ELR (cell line): ENCODE results near the gene SDHAF4.
"Not testable (repeated sequence)": the region's sequence is repeated elsewhere in the genome, so short reads cannot be mapped to it uniquely, and the experiment has no call there.

Source experiments
- DNase-seq: peaks from one replicate; pipeline ENCODE4 v3.0.0-alpha.2; 2015; ENCODE audit warnings: low read depth

The SDHAF4 gene

DNA sequence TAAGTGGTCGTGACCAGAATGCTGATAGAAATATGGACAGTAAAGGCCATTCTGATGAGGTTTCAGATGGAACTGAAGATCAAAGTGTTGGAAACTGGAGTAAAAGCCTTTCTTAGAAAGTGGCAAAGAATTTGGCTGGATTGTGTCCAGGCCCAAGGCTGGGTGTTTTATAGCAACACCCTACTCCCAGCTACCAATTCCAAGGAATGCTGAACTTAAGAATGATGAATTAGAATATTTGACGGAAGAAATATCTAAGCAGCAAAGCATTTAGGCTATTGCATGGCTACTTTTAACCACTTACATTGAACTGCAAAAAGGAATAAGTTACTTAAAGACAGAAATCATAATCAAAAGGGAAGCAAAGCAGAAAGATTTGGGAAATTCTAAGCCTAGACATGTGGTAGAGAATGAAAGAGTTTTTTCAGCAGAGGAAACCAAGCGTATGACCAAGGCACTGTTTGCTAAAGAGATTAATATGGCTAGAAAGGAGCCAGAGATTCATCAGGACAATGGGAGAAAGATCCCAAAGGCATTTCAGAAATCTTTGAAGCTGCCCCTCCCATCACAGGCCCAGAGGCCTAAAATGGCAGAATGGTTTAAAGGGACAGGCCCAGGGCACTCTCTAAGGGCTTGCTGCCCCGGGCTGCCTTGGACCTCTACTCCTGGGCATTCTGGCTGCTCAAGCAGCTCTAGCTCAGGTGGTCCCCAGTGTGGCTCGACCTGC lies 25.8 kb downstream of the SDHAF4 start:
- DNase-seq = no peak

- no peak for DNase-seq
Observed at GRCh38 chr6:70593118-70593486, 26.4 kb downstream of the SDHAF4 start.

GRCh38 chr6:70599187-70599586 lies 32.5 kb downstream of the SDHAF4 start:
- no peak for DNase-seq

- no peak for DNase-seq
Observed at GRCh38 chr6:70601014-70601413, 34.3 kb downstream of the SDHAF4 start.

DNA sequence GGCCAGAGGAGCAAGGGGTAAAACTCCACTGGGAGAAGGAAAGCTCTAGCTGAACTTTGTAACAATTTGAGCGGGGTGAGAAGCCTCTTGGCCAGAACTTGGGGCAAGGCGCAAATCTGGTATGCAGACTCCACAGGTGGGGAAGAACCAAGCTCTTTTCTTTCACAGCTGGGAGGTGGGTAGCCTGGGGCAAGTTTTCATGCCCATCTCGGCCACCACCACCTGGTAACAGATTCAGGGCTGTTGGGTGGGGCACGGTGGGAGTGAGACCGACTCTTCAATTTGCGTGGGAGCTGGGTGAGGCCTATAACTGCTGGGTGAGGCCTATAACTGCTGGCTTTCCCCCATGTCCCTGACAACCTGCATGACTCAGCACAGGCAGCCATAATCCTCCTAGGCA lies 37.5 kb downstream of the SDHAF4 start:
- DNase-seq = no peak

- DNase-seq = not testable (repeated sequence)
Observed at GRCh38 chr6:70607371-70607770, 40.6 kb downstream of the SDHAF4 start.

DNA sequence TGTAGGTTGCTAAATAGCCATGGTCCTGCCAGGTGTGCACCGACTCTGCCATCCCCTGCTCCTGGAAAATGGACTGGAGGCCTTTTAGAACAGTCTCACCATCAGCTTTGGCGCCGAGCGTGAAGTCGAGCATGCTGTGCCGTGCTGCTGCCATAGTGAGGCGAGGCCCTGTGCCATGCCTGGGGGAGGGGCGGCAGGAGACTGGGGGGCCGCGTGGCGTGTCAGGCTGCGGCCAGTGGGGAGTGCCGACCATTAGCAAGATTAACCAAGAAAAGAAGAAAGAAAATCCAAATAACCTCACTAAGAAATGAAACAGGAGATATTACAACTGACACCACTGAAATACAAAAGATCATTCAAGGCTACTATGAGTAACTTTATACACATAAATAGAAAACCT lies 42.5 kb downstream of the SDHAF4 start:
- not testable (repeated sequence) for DNase-seq

DNA sequence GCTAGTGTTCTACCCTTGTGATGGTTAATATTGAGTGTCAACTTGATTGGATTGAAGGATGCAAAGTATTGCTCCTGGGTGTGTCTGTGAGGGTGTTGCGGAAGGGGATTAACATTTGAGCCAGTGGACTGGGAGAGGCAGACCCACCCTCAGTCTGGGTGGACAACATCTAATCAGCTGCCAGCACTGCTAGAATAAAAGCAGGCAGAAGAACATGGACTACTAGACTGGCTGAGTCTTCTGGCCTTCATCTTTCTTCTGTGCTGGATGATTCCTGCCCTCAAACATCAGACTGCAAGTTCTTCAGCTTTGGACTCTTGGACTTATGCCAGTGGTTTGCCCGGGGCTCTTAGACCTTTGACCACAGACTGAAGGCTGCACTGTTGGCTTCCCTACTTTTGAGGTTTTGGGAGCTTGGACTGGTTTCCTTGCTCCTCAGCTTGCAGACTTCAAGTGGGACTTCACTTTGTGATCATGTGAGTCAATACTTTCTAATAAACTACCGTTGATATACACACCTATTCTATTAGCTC lies 50.1 kb downstream of the SDHAF4 start:
- DNase-seq = no peak

DNA sequence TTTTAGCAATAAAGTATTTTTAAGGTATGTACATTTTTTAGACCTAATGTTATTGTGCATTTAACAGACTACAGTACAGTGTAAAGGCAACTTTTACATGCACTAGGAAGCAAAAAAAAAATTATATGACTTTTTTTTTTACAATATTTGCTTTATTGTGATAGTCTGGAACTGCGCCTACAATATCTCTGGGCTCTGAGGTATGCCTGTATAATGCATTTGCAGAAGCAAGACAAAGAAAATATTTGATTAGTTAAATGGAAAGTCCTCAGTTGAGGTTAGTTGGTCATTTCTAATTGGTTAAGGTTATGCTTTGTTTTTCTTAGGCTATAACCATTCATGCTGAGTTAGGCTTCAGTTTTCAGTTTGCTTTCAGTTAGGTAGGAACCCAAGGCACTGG lies 54.0 kb downstream of the SDHAF4 start:
- no peak for DNase-seq

GRCh38 chr6:70622461-70622860 lies 55.7 kb downstream of the SDHAF4 start:
- no peak for DNase-seq

- DNase-seq = no peak
Observed at GRCh38 chr6:70625436-70625835, 58.7 kb downstream of the SDHAF4 start.

DNA sequence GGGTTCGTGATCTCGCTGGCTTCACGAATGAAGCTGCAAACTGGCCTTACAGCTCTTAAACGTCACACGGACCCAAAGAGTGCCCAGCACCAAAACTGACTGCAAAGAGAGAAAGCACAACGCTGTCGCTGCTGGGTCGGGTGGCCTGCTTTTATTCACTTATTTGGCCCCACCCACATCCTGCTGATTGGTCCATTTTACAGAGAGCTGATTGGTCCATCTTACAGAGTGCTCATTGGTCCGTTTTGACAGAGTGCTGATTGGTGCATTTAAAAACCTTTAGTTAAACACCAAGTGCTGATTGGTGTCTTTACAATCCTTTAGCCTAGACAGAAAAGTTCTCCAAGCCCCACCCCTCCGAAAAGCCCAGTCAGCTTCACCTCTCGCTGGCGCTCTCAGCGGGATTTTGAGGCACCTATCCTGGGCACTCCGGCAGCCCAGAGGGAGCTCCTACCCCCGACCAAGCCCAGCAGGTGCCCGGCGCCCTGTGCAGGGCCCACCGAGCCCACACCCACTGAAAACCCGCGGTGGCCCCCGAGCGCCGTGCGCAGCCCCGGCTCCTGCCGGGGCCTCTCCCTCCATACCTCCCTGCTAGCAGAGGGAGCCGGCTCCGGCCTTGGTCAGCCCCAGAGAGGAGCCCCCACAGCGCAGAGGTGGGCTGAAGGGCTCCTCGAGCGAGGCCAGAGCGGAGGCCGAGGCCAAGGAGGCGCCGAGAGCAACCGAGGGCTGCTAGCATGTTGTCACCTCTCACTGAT lies 60.9 kb downstream of the SDHAF4 start:
- no peak for DNase-seq

DNA sequence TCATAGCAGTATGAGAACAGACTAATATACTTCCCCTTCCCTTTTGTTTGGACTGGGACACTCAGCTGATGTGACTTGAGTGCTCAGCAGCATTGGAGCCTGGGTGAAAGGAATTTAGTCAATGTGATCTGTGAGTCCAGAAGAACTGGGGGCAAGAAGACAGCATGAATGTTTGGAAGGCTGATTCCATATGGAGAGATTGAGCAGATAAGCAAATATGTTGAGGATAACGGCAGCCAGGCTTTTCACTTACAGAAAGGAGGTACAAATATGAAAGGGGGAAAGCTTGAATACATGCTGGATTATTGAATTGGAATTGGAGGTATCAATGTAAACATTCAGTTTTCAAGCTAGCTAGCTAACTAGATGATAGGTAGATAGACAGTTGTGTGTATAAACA lies 63.2 kb downstream of the SDHAF4 start:
- no peak for DNase-seq

GRCh38 chr6:70633870-70634269 lies 67.1 kb downstream of the SDHAF4 start:
- DNase-seq = no peak

DNA sequence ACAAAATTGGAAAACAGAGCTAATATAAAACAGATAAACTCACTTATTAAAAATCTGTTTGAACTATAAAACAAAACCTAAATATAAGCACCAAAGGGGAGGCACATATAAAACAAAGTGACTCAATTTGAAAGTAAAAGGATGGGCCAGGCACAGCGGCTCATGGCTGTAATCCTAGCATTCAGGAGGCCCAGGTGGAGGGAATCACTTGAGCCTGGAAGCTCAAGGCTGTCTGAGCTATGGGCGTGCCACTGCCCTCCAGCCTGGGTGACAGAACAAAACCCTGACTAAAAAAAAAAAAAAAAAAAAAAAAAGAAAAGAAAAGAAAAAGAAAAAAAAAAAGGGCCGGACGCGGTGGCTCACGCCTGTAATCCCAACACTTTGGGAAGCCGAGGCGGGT lies 69.9 kb downstream of the SDHAF4 start:
- DNase-seq = no peak

GRCh38 chr6:70638468-70638867 lies 71.7 kb downstream of the SDHAF4 start:
- DNase-seq = no peak
